RKO (cell line): ENCODE results near the gene MACROD2.

Experiments
- DNase-seq: peaks from one replicate; pipeline ENCODE4 v3.0.0-alpha.2; 2016; ENCODE audit warnings: low spot score

MACROD2 gene

DNA sequence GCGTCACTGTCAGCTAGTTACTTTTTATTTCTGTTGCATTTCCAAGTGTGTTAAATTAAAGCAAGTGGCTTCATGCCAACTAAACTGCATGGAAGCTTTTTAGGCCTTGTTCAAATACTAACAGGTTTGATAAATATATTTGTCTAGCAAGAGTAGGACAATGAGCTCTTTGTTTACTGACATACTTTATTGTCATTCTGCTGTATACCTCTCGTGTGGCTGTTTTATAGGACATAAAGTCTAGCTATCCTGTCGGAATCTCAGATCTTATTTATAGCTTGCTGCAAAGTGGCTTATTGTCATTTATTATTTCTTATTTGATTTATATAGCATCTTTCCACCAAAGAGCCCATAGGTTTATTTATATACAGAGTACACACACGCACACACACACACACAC, 1866.9 kb downstream of the MACROD2 start:
- DNase-seq = no peak

DNA sequence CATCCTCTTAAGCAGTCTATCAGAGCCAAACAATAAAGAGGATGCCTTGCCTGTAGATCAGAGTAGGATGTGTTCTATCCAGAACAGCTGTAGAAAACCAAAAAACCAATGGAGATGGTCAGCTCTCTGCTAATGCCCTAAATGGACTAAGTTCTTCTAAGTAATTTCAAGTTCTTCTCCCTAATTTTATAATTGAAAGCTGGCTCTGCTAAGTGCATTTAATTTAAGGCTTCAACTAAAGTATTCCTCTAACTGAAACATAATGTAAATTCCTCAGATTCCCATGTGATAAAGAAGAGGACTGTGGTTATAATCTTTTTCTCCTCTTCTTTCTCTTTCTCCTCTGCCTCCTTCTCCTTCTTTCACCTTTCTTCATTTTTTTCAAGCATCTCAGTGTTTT, 1868.4 kb downstream of the MACROD2 start:
- DNase-seq = no peak

DNA sequence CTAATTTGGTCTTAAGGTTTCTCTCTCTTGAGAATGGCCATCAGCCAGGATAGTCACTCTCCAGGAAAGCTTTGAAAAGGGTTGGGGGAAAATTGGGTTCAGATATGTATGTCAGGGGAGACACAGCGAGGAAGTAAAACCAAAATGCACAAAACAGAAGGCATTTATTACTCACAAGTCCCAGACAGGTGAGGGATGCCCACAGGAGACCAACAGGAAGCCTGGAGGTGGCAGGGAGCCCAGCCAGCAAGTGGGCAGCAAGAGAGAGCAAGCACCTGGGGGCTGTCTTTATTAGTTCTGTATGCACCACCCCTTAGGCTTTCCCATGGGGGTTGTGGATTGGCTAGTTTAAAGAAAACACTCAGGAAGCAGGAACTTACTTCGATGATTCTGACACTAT, 1870.2 kb downstream of the MACROD2 start:
- DNase-seq = no peak

DNA sequence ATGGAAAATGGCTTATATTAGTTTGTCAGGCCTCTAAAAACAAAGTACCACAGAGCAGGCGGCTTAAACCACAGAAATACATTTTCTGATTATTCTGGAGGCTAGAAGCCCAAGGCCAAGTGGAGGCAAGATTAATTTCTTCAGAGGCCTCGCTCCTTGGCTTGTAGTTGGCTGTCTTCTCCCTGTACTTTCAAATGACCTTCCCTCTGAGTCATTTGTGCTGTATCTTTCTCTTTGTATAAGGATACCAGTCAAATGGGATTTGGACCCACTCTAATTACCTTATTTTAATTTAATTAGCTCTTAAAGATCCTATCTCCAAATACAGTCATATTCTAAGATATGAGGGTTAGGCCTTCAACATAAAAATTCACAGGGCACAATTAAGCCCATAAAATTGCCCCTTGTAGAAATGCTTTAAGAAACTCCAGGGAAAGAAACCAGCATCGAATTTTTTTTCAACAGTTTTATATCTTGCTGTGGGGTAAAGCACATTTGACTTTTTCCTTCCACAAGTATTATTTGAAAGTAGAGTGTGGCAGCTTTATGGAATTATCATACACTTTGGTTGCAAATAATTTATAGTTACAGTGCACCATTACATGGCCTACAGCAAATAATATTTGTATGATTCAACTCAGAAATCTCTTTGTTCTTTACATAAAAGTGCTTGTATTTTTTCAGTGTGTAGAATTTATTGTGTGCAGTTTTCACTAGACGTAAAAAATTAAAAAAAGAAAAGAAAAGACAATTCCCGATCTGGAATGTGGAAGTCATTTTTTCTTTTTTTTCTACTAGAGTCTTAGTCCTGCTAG, 1871.8 kb downstream of the MACROD2 start:
- DNase-seq = no peak

DNA sequence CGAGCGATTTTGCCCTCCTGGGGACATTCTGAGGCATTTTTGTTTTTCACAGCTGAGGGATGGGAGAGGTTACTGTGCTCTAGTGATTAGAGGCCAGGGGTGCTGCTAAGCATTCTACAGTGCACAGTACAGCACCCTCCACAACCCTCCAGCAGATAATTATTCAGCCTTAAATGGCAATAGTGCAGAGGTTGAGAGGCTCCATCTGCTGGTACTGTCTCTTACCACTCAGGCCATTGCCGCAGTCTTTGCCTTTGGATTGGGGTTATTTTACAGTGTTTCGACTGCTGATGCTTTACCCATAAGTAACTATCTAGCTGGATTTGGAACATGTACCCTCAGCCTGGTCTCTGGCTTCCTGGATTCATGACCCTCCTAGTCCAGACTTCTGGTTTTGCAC, 1872.6 kb downstream of the MACROD2 start:
- no peak for DNase-seq

DNA sequence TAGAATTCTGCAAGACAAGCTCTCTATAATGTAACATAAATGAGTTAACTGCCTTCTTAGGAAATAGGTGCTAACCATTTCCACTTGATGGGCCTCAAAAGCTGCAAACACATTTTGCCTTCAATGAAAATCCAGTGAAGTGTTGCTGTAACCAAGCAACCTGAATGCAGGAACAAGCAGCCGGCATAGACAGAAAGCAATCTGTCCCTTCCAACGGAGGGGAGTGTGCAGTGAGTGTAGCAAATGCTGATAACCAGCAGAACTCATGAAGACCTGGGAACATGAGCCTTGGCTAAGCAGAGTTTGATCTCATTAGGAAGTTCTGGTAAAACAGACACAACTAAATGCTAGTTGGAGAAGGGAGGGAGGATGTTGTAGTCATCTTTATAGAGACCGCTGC, 1880.1 kb downstream of the MACROD2 start:
- DNase-seq = no peak

DNA sequence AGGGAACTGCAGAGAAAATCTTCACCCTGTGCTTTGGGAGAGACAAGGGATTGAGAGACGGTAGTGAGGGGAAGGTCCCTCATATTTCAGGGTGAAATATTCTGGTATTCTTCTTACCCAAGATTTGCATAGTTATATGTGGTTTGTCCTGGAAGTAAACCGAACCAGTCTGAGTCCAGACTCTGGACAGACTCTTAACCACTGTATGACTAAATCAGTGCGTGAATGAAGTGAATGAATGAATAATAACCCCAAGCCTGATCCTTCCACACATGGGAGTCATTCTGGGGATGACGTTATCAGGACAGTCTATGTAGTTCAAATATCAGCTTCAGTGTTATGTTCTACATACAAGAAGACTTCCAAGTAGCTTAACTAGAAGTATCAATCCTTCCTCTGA, 1887.2 kb downstream of the MACROD2 start:
- DNase-seq = no peak

DNA sequence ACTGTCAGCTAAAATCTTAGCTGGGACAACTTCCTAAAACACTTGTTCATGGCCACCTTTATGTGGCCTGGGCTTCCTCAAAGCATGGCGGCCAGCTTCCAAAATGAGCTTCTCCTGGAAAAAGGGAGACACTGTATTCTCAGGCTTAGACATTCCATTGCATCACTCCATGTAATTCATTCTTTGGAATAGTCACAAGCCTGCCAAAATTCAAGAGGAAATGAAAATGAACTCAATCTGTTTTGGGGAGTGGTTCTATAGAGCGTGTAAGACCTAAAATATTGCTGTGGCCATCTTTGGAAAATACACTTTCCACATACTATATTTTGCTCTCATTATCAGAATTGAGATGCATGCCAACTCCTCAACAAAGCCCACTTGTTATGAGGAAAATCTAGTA, 1890.9 kb downstream of the MACROD2 start:
- no peak for DNase-seq

DNA sequence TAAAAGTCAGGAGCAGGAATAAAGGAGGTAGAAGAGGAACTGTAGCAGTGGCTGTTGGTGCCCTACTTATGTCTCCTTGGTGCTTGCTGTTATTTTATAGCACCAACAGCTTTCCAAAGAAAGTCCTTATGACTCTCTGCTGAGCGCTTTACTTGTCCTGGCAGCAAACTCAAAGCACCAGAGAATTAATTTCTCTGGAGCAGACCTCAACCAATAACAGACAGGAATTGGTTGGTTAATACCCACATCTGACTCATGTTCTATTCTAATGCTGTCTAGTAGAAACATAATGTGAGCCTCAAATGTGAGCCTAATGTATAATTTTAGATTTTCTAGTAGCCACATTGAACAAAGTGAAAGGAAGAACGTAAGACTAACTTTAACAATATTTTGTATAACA, 1892.1 kb downstream of the MACROD2 start:
- no peak for DNase-seq

DNA sequence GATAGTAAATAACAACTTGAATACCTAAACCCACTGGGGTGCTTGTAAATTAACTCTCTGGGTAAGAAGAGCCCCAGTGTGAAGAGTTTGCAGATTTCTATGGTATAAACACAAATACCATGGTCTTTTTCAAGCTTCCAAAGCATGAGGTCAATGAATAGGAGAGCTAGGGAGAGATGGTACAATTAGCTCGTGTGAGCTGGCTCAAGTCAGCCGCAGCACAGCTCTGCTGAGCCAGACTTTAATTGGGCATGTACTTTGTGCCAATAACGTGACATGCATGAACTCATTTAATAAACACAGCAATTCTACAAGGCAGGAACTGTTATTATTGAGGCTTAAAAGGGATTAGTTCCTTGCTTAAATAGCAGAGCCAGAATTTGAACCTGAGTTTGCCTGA, 1893.7 kb downstream of the MACROD2 start:
- DNase-seq = no peak

DNA sequence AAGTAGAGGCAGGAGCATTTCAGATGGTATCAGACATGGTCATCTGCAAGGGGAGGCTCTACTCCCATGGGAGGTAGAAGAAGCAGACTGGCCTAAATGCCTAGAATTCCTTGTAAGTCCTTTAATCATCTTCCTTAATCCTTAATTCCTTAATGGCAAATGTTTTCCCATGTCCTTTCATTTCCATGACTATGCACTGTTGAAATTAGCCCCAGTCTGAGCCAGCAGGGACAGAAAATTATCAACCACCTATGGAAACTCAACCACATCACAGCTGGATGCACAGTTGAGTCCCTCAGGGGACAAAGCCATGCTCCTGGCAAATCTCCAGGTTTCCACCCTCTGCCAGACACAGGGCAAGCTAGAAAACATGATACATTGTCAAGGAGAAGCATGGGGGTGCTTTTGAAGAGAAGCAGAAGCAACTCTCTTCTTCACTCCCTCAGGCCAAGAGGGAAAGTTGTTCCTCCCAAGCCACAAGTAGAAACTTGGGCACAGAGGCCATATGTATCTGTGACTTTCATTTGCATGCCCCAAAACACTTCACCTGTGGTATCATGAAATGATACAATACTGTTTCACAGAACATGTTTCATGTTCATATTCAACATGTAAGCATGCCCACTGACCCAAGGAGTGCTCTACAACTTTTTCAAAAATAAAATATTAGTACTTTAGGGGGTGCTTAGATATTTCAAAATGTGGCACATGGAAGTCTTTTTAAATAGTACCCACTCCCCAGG, 1894.4 kb downstream of the MACROD2 start:
- DNase-seq = no peak

DNA sequence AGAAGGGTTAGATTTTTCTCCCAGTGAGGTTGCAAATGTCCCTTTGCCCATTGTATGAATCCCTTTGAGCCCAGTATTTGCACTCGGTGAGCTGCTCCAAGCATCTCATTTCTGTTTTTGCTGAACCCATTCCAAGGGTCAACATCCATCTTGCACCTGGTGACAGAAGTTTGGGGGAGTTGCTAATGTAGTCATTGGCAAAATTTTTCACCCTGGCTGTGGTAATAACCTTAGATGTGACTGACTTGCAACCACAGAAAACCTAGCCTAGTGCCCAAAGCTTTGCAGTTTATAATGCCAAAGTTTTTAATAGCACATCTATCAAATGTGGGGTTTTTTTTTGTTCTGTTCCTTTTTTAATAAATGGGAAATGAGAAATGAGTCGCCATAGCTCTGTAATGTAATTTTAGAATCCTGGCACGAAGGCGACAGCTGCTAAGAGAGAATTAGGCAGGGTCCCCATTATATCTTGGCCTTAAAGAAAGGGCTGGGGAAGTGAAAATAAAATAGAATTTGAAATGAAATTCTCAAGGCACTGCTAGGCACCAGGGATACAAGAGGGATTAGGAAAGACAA, 1895.2 kb downstream of the MACROD2 start:
- DNase-seq = no peak

DNA sequence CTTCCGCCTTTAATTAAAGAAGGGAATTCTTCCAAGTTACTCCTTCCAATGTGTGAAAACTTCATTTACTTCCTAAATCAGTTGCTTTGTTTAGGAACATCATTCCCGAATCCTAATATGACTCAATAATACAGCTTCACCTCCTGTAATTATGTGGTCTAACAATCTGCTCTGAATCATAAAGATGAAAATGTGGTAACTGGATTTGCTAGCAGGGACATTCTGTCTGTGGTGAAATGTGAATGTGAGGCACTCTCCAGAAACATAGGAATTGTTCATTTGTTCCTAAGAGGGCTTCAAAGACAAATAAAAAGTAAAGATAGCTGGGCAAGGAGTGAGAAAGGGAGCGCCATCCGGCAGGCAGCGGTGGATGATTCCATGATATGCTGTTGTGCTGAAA, 1899.8 kb downstream of the MACROD2 start:
- DNase-seq = no peak

DNA sequence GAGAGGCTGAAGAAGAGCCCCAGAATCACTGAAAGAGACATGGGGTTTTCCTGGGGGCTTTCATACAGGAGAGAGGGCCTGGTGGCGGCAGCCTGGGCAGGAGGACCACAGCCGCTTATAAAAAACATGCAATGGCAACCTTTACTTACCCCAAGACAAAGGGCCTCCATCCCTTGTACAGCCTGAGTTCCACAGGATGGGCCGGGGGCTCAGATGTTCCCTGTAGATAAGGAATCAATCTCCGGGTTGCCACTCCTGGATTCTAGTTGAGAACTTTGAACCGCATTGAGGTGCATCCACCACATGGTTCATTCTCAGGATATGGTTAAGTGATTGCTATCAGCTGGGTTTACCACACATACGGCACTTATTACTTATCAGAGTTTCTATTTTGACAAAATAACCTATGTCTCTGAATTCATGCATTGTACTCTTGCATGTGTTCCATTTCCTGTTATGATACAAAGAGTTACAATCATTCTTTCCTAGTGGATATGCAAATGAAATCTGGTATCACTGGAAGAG, 1900.3 kb downstream of the MACROD2 start:
- no peak for DNase-seq

DNA sequence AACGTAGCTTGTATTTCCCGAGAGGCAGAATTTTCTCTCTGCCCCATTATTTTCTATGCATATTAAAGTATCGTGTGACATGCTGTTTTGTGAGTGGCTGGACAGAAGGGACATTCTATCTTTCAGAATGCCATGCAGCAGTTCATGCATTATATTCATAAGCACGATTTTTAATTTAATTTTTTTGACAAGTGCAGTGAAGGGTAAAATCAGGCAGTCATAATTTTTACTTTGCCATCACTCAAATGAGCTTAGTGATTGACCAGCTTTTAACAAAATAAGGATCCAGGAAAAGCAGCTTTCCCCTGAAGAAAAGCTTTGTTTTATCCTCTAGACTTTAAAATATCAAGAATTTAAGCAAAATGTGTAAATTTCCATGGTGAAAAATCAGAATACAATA, 1904.7 kb downstream of the MACROD2 start:
- DNase-seq = no peak

DNA sequence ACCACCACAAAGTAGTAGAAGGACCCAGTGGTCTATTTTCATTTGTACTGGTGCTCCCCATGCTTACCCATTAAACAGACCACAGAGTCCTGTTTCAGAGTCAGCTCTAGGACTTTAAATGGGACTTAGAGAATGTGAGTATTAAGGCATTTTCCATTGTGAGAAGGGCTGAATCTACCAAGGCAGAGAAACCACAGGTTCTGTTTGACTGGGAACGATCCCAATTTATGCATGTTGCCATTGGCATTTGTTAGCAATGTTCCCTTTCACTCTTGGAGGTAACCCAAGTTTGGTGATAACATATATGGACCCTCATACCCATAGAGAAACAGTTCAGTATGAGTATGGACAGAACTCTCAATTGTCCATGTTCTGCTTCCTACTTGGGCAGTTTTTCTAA, 1905.1 kb downstream of the MACROD2 start:
- DNase-seq = no peak

DNA sequence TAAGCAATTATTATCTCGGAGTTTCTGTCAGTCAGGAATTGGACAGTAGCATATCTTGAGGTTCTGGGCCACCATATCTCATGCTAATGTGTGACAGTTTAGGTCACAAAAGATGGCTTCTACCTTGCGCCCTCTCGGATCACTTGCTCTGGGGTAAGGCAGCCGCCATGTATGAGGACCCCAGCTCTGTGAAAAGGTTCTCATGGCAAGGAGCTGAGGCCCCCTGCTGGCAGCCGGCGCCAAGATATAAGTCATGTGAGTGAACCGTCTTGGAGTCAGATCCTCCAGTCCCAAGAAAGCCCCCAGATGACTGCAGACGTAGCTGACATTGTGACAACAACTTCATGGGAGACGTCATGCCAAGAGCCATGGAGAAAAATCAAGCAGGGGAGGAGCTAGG, 1907.2 kb downstream of the MACROD2 start:
- no peak for DNase-seq

DNA sequence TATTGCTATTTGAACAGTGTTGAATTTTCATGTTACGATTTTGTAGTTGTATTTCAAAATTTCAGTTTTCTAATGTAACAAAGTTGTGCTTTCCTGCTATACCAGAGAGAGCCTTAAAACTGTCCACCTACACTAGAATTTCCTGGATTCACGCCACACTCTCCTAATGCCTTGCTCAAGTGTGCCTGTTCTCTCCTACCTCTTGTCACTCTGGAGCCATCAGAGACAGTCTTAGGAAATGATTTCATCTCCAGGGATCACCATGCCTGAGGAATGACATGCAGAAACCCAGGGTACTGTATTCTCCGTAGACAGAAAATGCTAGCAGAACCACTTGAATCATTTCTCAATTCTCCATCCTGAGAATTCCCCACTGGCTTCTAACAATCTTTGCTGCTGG, 1910.3 kb downstream of the MACROD2 start:
- DNase-seq = no peak

DNA sequence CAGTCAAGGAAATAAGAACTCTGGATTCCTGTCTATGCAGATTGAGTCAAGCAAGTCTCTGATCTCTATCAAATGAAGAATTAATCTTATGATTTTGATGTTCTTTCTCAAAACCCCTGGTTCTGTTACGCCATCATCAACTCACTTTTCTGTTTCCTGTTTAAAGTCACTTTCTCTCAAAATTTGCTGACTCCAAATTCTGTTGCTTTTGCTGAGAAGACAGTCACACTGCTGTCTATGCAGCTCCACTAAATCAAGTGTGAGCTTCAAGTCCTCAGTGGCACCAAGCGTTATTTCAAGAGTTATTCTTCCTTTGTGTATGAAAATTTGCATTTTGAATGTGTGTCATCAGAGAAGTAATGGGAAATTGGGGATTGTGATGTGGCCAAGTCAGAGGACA, 1914.7 kb downstream of the MACROD2 start:
- DNase-seq = no peak

DNA sequence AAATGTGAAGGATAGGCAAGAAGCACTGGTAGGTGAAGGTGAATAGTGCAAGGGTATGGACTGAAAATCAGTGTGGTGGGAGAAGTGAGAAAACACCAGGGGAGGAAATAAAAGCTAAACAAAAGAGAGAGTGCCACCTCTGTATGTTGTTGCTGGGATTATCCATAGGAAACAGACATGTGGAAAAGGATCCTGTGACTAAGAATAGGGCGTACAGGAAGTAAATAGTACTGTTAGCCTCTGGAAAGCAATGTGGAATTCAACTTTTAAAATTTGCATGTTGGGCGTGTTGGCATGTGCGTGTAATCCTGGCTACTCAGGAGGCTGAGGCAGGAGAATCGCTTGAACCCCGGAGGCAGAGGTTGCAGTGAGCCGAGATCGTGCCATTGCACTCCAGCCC, 1916.3 kb downstream of the MACROD2 start:
- no peak for DNase-seq

DNA sequence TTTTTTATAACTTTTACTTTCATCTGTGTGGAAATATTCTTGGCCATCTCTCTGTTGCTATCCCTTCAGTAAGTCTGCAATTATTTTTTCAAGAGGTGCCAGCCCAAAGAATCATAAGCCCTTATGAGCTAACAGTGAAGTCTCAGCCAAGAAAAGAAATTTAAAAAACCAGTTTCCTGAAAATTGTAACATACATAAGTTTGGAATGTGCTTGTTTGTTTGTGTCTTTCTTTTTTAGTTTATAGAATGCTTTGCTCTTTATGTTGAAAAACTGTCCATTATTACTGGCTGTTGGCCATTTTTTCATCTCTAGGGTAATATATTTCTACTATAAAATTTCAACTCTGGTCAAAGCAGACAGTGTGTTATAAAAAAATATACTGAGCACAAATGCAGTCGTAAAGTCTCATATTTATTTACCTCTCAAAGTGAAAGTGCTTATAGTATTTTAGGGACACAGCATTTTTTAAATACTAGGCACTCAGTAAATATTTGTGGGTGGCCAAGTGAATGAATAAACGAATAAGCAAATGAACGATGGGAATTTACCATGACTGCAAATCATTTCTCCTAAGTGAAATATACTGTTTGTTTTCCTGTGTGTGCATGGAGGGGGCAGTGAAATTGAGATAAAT, 1918.2 kb downstream of the MACROD2 start:
- DNase-seq = no peak

DNA sequence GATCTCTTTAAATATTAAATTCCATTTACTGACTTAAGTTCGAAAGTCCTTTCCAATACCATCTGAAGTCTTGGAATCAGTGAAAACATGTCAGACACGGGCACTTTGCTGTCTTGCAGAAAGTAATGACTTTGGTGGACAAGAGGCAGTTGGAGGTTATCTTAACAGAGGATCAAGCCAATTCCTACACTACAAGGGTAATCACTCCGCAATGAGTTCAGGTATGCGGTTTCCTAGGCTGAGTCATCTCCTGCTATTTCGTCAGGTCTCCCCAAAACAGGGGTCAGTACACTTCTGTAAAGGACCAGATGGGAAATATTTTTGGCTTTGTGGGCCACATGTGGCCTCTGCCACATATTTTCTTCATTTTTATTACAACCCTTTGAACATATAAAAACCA, 1921.3 kb downstream of the MACROD2 start:
- DNase-seq = no peak

DNA sequence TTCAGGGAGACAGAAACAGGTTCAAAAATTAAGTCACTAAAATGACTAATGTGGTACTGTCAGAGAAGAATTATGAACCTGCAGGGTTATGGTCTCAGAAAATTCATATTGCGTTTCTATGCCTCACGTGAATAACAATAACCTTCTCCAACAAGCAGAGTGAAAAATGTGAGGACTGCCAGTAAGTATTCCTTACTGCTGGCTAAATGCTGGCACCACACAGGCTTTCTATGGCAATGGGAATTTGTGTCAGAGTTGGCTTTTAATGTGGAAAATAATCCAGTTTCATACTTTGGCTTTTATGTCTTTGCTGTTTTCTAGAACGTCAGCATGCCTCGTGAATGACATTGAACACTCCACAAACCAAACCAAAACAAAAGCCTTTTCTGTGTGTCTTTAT, 1922.0 kb downstream of the MACROD2 start:
- DNase-seq = no peak
